Measurements from ENCODE around the gene PRDX3. TPM values are rescaled to one million over a fixed set of nuclear protein-coding genes. Genes with fewer than 3 reads are reported as not detected.
A peak's percentile ranks its signal among the peaks of the same experiment; 100 is the strongest.

Gene PRDX3
- total and polyA plus RNA-seq, 2 of the 4 experiments (the other 2 are of a cell fraction) = 169 to 187 TPM

- Histone ChIP-seq H3K27me3 (ENCODE audit: control insufficient read depth, insufficient read depth, low read length) (no peaks in the 10 kb centered on the region), H3K9me3 (ENCODE audit: control insufficient read depth, insufficient read depth, low read length) (no peaks in the 10 kb centered on the region), H3K23ac (ENCODE audit: low read depth, low read length) (no peak overlapping the region), H3K27ac (ENCODE audit: insufficient read depth, low read length) (no peak overlapping the region; the same call in 1 of the 2 replicates), H3K4me2 (ENCODE audit: low read depth, low read length) (no peak overlapping the region), H3K4ac (ENCODE audit: low read depth, low read length) (no peak overlapping the region), H3K9me1 (ENCODE audit: insufficient read depth, low read length) (peaks cover 17% of the 10 kb centered on the region), H2AK9ac (replicated peaks; ENCODE audit: low read depth, low read length, poor library complexity) (no peak overlapping the region), H4K20me1 (ENCODE audit: insufficient read depth, low read length) (no peaks in the 10 kb centered on the region), H2AFZ (replicated peaks; ENCODE audit: low read length, poor library complexity) (no peak overlapping the region), H3K4me1 (ENCODE audit: control insufficient read depth, insufficient read depth, low read length) (peaks cover 6% of the 10 kb centered on the region), H4K5ac (ENCODE audit: low read depth, low read length) (no peak overlapping the region), H2BK20ac (ENCODE audit: low read depth, low read length) (no peak overlapping the region), H3K18ac (ENCODE audit: low read depth, low read length) (no peak overlapping the region), H3K36me3 (ENCODE audit: control insufficient read depth, insufficient read depth, low read length) (peaks cover 23% of the 10 kb centered on the region), H4K91ac (ENCODE audit: insufficient read depth, low read depth, low read length) (no peak overlapping the region), H2BK5ac (ENCODE audit: low read depth, low read length, poor library complexity, severe bottlenecking) (no peak overlapping the region), H2BK120ac (ENCODE audit: low read depth, low read length) (no peak overlapping the region), H3K4me3 (ENCODE audit: insufficient read depth, low read depth, low read length) (no peak overlapping the region), H3K79me1 (ENCODE audit: low read depth in 1 of 2, low read length in 2 of 2) (peaks cover 45 to 59% of the 10 kb centered on the region in 2 experiments), H3K56ac (ENCODE audit: extremely low read depth, insufficient read depth, low read length) (no peak overlapping the region), H3K14ac (replicated peaks; ENCODE audit: low read depth, low read length) (no peak overlapping the region), H2BK15ac (ENCODE audit: low read depth, low read length) (no peak overlapping the region), H2AK5ac (ENCODE audit: low read depth, low read length) (no peak overlapping the region; the same call in 1 of the 2 replicates), H4K8ac (ENCODE audit: low read depth in 2 of 2, low read length in 2 of 2) (no peak overlapping the region), H3K9ac (ENCODE audit: low read depth, low read length) (no peak overlapping the region)
- BruUV-seq (replicated peaks) = TSS peak; percentile 14
- intact Hi-C loops (cut with micrococcal nuclease) = no loop called here
- DNase-seq (no peak), ATAC-seq (ENCODE audit: low read depth) (no peak)
- dilution Hi-C loops (cut with HindIII; ENCODE audit: low sequenced_read_pairs, unreplicated experiment) = no loop called here
- TF ChIP-seq CEBPB (IDR thresholded peaks at IDR 0.05; ENCODE audit: low read depth, low read length) (peak; percentile 27; the same call in 1 of the 2 replicates), MAFK (IDR thresholded peaks at IDR 0.05; ENCODE audit: low read depth, low read length) (no peak), SMC3 (IDR thresholded peaks at IDR 0.05; ENCODE audit: low read depth, low read length) (no peak)
- in situ Hi-C loops (cut with MboI; ENCODE audit: low sequenced_read_pairs) = loop anchor here (25.0 kb wide), 2 partner anchors 439 to 686 kb away; partner anchors contain the start of gene MCMBP
- 100% methylated on average over 1 of the region's 6 CpGs; no CpG with 5 or more reads in 1 of the 2 experiments for WGBS, 2 experiments (ENCODE audit: extremely low coverage in 2 of 2, insufficient read length in 1 of 2)
- POLR2A ChIA-PET (ENCODE audit: unreplicated experiment) = interaction anchor here (0.9 kb wide), 1 partner anchor 8 kb away, joined by 3 read pairs; no protein-coding TSS in a partner anchor
- CTCF ChIA-PET = interaction anchor here (1.1 kb wide), 1 partner anchor 23 kb away, joined by 4 read pairs; no protein-coding TSS in a partner anchor
Observed at GRCh38 chr10:119176166-119176565, 2.4 kb downstream of the PRDX3 start.
